GM18508 (cell line): ENCODE data around the gene SLC2A8.

ENCODE experiments used
- ATAC-seq: cut with Tn5 transposase; IDR thresholded peaks from one replicate; pipeline ENCODE4 v1.9.1; 2021; ENCODE audit warnings: moderate number of reproducible peaks; ENCODE audit not compliant: insufficient read depth, unreplicated experiment

The SLC2A8 gene

GRCh38 chr9:127398275-127398647, 1.3 kb downstream of the SLC2A8 start:
- ATAC-seq = no peak

- no peak for ATAC-seq
Measured at GRCh38 chr9:127398715-127399400, 1.9 kb downstream of the SLC2A8 start.

GRCh38 chr9:127399736-127400269, 2.8 kb downstream of the SLC2A8 start:
- no peak for ATAC-seq

GRCh38 chr9:127402401-127403090, 5.6 kb downstream of the SLC2A8 start:
- ATAC-seq = no peak

GRCh38 chr9:127403507-127404192, 6.7 kb downstream of the SLC2A8 start:
- ATAC-seq = no peak

- ATAC-seq = no peak
Measured at GRCh38 chr9:127404631-127405030, 7.7 kb downstream of the SLC2A8 start.

- no peak for ATAC-seq
Measured at GRCh38 chr9:127405344-127406125, 8.6 kb downstream of the SLC2A8 start.

GRCh38 chr9:127406799-127407491, 10.0 kb downstream of the SLC2A8 start:
- ATAC-seq = no peak

GRCh38 chr9:127407492-127407843, 10.5 kb downstream of the SLC2A8 start:
- no peak for ATAC-seq

GRCh38 chr9:127411122-127411521, 14.2 kb downstream of the SLC2A8 start:
- no peak for ATAC-seq

- no peak for ATAC-seq
Measured at GRCh38 chr9:127415141-127415540, 18.2 kb downstream of the SLC2A8 start.

GRCh38 chr9:127415657-127416056, 18.7 kb downstream of the SLC2A8 start:
- no peak for ATAC-seq

GRCh38 chr9:127417131-127418036, 20.4 kb downstream of the SLC2A8 start:
- ATAC-seq = no peak

- no peak for ATAC-seq
Measured at GRCh38 chr9:127418037-127418471, 21.1 kb downstream of the SLC2A8 start.

GRCh38 chr9:127419348-127419747, 22.4 kb downstream of the SLC2A8 start:
- no peak for ATAC-seq

- no peak for ATAC-seq
Measured at GRCh38 chr9:127421057-127421456, 24.1 kb downstream of the SLC2A8 start.

GRCh38 chr9:127422133-127422782, 25.3 kb downstream of the SLC2A8 start:
- ATAC-seq = no peak

- no peak for ATAC-seq
Measured at GRCh38 chr9:127422787-127423186, 25.8 kb downstream of the SLC2A8 start.
